HTERT RPE-1 (cell line): ENCODE data around the gene SETDB1.

Experiments used
- in situ Hi-C: fragments of 300-500 bp; cut with MboI; formaldehyde crosslinking; loops from 4 replicates; pipeline ENCODE4 v1.14.3; 2020; ENCODE audit warnings: low sequenced_read_pairs

SETDB1 gene

GRCh38 chr1:150974580-150975478 lies 48.7 kb downstream of the SETDB1 start, which contains the start of gene CERS2:
Gene CERS2, minus strand, starts transcription at chr1:150974835. Its CDS starts 5,745 bp downstream, at chr1:150969090.
- in situ Hi-C loops = no loop called here

- in situ Hi-C loops = no loop called here
Observed at GRCh38 chr1:150976401-150976821, 50.2 kb downstream of the SETDB1 start.

DNA sequence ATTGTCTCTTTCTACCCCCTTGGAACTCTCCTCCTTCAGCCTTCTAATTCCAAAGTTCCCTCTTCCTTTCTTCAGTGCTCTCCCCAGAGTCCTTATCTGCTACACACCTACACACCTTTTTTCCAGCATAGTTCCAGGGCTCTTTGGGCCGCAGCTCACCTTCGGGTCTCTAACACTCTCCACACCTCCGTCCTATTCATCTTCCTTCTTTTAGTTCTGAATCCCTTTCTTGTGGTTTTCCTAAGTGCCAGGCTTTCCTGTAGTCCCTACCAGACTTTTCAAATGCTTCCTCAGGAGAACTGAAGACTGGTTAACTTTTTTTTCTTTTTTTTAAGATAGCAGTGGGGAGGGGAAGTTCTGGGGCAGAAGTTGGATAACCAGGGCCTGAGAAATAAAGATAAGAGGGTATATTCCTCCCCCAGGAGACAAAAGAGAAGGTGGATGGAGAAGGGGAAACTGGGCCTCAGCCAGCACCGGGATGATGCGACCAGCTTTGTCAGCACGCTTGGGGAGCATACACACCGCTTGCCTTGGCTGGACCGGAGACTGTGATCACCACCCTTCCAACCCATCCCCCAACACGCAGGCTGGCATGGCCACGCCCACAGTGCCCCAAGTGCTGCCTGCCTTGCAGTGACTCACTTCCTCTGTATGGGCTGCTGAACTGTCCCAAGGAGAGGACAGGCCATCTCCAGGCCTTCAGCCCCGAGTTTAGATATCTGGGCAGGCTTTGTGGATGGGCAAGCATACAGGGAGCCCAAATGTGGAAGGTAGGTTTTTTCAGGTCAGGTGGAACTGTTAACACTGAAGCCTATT lies 50.9 kb downstream of the SETDB1 start:
- in situ Hi-C loops = no loop called here

DNA sequence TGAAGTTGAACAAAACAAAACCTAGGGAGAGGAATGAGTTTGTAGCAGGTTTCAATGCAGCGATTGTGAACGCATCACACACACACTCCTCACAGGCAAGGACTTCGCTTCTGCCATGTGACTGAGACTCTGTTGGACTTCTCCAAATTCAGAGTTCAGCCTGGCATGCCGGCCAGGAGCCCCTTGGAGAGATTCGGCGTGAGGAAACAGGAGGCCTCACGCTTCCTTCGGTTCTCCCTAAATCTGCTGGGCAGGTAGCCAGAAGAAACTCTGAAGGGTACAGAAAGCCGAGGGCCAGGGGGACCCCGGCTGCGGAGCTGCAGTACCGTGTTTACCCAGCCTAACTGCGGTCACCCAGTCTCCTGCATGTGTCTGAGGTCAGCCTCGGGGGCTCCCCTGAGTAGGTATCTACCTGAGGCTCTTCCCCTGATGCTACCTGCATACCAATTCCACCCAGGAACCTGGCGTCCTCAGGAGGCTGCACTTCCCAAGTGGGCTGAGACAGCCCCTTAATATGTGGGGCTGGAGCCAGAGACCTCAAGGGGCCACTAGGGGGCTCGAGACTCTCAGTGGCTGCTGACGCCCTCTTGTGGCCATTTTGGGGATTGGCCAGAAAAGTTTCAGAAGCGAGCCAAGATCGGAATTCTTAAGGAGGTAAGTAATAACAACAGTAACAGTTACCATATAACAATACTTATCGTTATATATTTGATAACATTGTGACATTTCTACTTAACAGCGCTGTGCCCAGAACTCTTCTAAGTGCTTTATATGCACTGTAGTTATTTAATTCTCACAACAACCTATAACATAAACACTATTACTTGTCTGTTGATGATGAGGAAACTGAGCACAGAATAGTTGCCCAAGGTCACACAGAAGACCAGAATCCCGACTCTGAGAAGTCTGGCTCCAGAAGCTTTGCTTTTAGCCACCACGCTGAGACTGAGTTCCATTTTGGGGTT lies 53.2 kb downstream of the SETDB1 start:
- in situ Hi-C loops = no loop called here

DNA sequence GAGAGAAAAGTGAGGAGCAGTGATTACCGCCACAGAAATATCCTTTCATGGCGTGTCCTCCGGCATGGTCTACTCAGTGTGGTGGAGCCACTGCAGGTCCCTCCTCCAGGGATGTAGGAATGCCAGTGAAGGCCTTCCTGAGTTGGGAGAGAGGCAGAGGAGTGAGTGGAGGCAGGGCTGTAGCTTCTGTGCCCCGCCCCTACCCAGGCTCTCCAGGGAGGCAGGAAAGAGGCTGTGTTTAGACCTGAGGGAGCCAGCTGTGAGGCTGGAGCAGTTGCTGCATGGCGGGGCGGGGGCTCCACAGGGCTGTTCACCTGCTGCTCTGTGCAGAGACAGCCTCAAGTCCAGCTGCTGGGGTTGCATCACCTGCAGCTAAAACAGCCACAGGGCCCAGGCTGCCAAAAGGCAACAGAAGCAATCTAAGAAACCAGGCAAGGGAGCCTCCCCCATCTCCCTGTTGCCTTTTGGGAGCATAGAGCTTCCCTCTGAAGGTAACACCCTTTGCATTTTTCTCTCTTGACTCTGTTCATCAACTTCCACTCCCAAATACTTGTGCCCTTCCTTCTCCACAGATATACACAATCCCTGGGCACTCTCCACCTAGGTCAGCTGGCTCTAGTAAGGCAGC lies 55.1 kb downstream of the SETDB1 start:
- in situ Hi-C loops = no loop called here

DNA sequence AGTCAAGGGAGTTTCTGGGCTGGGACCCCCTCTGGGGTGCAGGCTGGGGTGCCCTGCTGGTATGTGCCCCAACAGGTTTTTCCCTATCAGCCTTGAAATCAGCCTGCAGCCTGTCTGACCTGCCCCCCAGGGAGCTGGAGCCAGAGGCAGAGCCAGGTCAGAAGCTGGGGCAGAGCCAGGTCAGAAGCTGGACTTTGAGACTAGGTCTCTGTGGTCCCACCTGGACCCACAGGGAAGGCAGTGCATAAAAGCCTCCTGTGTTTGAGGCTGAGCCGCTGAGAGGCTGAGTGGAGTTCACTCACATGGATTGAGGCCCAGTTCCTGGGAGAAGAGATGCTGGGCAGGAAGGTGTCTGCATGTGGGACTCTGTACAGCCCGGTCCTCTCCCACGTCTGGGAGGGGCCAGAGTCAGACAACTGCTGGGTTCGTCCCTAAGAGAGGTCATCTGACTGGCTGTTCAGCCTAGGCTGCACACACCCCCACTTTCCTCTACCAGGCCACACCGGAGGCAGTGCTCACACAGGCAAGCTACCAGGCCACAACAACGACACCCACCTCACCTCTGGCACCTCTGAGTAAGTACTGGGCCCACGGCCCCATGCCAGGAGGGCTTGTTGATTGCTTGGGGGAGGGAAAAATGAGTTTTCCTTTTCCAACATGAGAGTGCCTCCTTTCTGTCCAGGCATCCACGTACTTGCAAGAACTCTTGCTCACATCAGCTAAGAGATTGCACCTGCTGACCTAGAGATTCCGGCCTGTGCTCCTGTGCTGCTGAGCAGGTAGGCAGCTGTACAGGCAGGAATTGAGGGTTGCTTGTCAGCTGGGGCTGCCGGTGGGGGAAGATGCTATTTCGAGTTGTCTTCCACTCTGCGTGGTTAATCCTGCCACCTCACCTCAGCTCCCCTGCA lies 55.9 kb downstream of the SETDB1 start, which contains the start of gene ANXA9:
Gene ANXA9 (plus strand): TSS at position 488 of the 908 bp plus-strand sequence. CDS start 814 bp downstream, outside the sequence.
- in situ Hi-C loops = no loop called here

DNA sequence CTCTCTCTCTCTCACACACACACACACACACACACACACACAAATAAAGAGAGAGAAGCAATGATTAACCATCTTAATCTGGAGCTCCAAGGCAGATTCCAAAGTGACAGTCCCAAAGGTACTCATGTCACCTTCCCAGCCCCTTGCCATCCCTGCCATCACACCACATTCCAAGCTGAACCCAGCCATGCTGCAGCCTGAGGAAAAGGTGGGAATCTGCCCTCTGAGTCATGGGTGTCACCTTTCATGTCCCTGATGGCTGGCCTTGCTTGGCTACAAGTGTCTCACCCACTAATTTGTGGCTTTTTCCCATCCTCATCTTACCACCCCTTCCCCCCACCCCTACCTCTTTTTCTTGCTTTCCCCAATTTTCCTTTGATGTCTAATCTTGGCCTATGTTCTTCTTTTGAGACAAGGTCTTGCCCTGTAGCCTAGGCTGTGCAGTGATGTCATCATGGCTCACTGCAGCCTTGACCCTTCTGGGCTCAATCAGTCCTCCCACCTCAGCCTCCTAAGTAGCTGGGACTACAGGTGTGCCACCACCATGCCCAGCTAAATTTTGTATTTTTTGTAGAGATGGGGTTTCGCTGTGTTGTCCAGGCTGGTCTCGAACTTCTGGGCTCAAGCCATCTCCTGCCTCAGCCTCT lies 59.1 kb downstream of the SETDB1 start:
- in situ Hi-C loops = no loop called here

DNA sequence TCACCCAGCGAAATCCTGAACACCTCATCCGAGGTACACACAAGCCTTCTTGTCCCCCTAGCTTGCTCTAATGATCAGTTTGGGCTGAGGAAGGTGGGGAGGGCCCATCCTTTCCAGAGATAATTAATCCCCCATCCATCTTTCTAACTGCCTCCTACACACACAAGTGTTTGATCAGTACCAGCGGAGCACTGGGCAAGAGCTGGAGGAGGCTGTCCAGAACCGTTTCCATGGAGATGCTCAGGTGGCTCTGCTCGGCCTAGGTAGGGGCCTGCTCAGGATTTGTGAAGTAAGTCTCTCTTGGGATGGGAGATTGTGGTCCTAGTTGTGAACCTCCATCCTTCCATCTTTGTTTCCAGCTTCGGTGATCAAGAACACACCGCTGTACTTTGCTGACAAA lies 61.8 kb downstream of the SETDB1 start:
- in situ Hi-C loops = no loop called here

DNA sequence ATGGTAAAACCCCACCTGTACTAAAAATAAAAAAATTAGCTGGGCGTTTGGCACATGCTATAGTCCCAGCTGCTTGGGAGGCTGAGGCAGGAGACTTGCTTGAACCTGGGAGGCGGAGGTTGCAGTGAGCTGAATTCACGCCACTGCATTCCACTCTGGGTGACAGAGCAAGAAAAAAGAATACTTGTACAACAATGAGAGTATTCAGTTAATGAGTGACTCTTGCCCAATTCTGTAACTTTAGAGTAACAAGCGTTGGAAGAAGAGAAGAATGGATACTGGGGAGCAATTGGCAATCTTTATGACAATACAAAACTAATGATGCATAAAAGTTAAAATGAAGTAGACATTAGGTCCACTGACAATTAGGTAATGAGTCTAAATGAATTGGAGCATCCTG lies 66.5 kb downstream of the SETDB1 start:
- in situ Hi-C loops = no loop called here

GRCh38 chr1:150994248-150994647 lies 68.1 kb downstream of the SETDB1 start:
- in situ Hi-C loops = no loop called here

DNA sequence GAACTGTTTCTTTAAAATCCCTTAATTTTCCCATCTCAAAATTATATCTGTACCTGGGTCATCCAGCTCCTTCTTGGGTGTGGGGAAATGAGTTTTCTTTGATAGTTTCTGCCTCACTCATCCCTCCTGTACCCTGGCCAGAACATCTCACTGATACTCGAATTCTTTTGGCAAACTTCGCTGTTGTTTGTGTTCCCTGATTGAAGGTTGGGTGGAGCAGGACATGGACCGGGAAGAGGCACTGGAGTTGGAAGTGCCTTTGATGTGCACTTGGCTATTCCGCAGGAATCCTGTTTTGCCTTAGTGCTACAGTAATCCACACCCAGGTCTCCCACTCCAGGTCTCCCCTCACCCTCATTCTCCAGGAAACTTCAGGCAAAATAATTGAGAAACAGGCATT lies 69.3 kb downstream of the SETDB1 start:
- in situ Hi-C loops = no loop called here

DNA sequence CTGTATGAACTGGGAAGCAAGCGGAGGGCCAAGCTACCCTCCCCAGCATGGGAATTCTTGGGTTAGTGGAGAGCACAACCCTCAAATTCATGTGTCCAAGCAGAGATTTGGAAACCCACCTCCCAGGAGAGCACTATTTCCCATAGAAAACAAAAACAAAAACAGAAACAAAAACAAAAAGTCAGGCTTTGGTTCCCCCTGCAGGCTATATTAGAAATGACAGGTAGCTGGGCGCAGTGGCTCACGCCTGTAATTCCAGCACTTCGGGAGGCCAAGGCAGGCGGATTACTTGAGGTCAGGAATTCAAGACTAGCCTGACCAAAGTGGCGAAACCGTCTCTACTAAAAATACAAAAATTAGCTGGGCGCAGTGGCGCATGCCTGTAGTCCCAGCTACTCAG lies 69.7 kb downstream of the SETDB1 start:
- in situ Hi-C loops = no loop called here

DNA sequence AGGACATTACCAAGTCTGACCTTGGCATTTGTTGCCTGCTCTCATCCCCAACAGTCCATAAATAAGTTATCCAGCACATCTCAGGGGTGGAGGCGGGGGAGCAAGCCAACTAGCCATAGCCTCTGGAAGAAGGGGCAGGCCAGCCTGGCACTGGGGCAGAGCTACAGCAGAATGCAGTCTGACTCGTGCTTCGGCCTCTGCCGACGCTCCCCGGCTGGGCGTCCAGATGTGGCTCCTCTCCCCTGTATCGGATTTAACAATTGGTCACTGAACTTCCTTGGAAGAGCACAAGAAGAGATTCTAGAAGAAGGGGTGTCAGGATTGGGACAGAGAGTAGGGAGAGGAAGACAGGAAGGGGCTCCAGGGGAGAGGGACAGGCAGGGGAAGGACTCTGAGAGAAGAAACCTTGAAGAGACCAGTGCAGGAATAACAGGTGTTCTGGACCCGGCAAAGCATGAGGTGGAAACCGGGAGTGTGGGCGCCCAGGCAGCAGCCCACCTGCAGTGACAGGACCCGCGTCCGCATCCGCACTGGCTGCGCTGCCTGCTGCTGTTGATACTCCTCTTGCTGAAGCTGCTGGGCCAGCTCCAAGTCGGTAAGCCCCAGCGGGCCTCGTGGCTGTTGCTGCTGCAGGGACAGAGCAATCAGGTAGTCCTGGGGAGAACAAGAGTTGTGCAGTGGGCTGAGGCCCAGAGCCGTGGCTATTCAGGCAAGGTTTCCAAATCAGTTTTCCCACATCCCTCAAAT lies 71.1 kb downstream of the SETDB1 start:
- in situ Hi-C loops = no loop called here

GRCh38 chr1:150997949-150998348 lies 71.8 kb downstream of the SETDB1 start:
- in situ Hi-C loops = no loop called here

- in situ Hi-C loops = no loop called here
Observed at GRCh38 chr1:150999051-150999674, 73.0 kb downstream of the SETDB1 start.

GRCh38 chr1:150999926-151000325 lies 73.8 kb downstream of the SETDB1 start:
- in situ Hi-C loops = no loop called here

DNA sequence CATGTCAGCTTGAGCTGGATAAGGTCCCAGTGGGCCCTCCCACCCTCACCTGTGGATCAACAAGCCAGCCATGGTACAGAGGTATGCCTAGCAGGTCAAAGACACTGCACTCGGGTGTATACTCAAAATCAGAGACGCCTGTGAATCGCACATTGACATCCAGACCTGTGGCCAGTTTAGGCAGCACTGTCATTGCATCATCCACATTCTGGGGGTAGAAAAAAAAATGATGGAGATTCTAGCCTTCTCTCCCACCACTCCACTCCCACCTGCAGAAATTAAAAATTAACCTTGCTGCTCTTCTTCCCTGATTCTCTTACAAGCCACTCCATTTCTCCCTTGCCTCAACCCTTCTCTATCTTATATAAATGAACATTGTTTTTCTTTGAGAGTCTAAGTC lies 74.2 kb downstream of the SETDB1 start:
- in situ Hi-C loops = no loop called here
